DOHH2 (cell line): Measurements from ENCODE around the gene PTCH1.

Experiments
- H3F3A ChIP-seq: fragments of 200-600 bp; sonication (generic), shearing (Covaris generic); 2 replicates; pipeline ENCODE4 v1.6.0; 2016; ENCODE audit warnings: antibody characterized with exemption, mild to moderate bottlenecking; ENCODE audit not compliant: control insufficient read depth, insufficient read depth
- H3K27ac ChIP-seq: fragments of 200-600 bp; sonication (generic); 2 replicates; pipeline ENCODE4 v1.5.1; 2014; ENCODE audit warnings: low read depth, mild to moderate bottlenecking, low read length, moderate library complexity
- H3K27me3 ChIP-seq: fragments of 200-600 bp; sonication (generic); 2 replicates; pipeline ENCODE4 v1.6.1; 2014; ENCODE audit warnings: mild to moderate bottlenecking, low read length, mixed read lengths; ENCODE audit not compliant: control insufficient read depth
- H3K36me3 ChIP-seq: fragments of 200-600 bp; sonication (generic); 2 replicates; pipeline ENCODE4 v1.6.1; 2014; ENCODE audit warnings: mild to moderate bottlenecking, low read length, moderate library complexity, mixed read lengths; ENCODE audit not compliant: control insufficient read depth
- H3K4me1 ChIP-seq: fragments of 200-600 bp; sonication (generic); 2 replicates; pipeline ENCODE4 v1.6.1; 2014; ENCODE audit warnings: mild to moderate bottlenecking, low read length, mixed read lengths; ENCODE audit not compliant: control insufficient read depth
- H3K4me2 ChIP-seq: fragments of 200-600 bp; sonication (generic); 2 replicates; pipeline ENCODE4 v1.6.0; 2014; ENCODE audit warnings: mild to moderate bottlenecking, low read length, moderate library complexity
- H3K4me3 ChIP-seq: fragments of 200-600 bp; sonication (generic); 2 replicates; pipeline ENCODE4 v1.5.1; 2014; ENCODE audit warnings: mild to moderate bottlenecking, low read length, mixed read lengths
- H3K79me2 ChIP-seq: fragments of 200-600 bp; sonication (generic); 2 replicates; pipeline ENCODE4 v1.6.1; 2014; ENCODE audit warnings: mild to moderate bottlenecking, low read length, mixed read lengths; ENCODE audit not compliant: control insufficient read depth
- H3K9me2 ChIP-seq: fragments of 200-600 bp; sonication (generic); replicated peaks from 2 replicates; pipeline ENCODE4 v1.6.1; 2014; ENCODE audit warnings: mild to moderate bottlenecking, low read length, mixed read lengths; ENCODE audit not compliant: control insufficient read depth
- H3K9me3 ChIP-seq: fragments of 200-600 bp; sonication (generic); 2 replicates; pipeline ENCODE4 v1.6.1; 2014; ENCODE audit warnings: antibody characterized with exemption, low read length, mixed read lengths; ENCODE audit not compliant: control insufficient read depth, insufficient read depth
- H4K20me1 ChIP-seq: fragments of 200-600 bp; sonication (generic); 2 replicates; pipeline ENCODE4 v1.6.0; 2014; ENCODE audit warnings: low read depth, mild to moderate bottlenecking, antibody characterized with exemption, low read length, moderate library complexity; ENCODE audit not compliant: control insufficient read depth, insufficient read depth
- CTCF ChIP-seq: fragments of 200-600 bp; sonication (generic); IDR thresholded peaks from one replicate; pipeline ENCODE4 v1.5.1; 2014; ENCODE audit warnings: antibody characterized with exemption, mild to moderate bottlenecking, low read depth, low read length; ENCODE audit not compliant: poor library complexity, severe bottlenecking
- EZH2phosphoT487 ChIP-seq: fragments of 200-600 bp; sonication (generic); IDR thresholded peaks from 2 replicates; pipeline ENCODE4 v1.6.1; 2017; ENCODE audit warnings: borderline replicate concordance, mild to moderate bottlenecking, antibody characterized with exemption, low read length, moderate library complexity, mixed read lengths

Gene PTCH1

GRCh38 chr9:95477885-95478284 lies 38.9 kb downstream of the PTCH1 start:
- Histone ChIP-seq H3F3A (no peaks in the 10 kb centered on the region), H4K20me1 (no peaks in the 10 kb centered on the region), H3K4me3 (no peak overlapping the region), H3K4me1 (no peaks in the 10 kb centered on the region), H3K79me2 (peaks cover 17% of the 10 kb centered on the region), H3K4me2 (no peak overlapping the region), H3K27ac (no peak overlapping the region), H3K9me2 (no peaks in the 10 kb centered on the region), H3K9me3 (no peaks in the 10 kb centered on the region), H3K27me3 (no peaks in the 10 kb centered on the region), H3K36me3 (peaks cover 89% of the 10 kb centered on the region)
- TF ChIP-seq EZH2phosphoT487: no peak
- TF ChIP-seq CTCF: no peak

DNA sequence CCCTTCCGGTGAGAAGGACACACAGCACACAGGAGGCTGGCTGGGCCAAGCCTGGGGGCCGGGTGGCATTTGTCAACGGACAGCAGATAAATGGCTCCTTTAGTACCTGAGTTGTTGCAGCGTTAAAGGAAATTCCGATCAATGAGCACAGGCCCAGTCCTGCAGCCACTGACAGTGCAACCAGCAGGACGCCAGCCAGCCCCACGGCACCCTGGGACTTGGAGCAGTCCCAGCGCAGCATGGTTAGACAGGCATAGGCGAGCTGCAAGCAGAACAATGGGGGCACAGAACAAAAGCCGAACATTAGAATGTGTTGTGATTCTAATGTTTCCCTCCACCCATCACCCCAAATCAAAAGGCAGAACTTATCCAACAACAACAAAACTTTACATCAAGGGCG lies 39.3 kb downstream of the PTCH1 start:
- Histone ChIP-seq H3K4me2 (no peak overlapping the region), H3K79me2 (peaks cover 14% of the 10 kb centered on the region), H3K36me3 (peaks cover 92% of the 10 kb centered on the region), H4K20me1 (no peaks in the 10 kb centered on the region), H3K27me3 (no peaks in the 10 kb centered on the region), H3K4me1 (no peaks in the 10 kb centered on the region), H3F3A (no peaks in the 10 kb centered on the region), H3K4me3 (no peak overlapping the region), H3K9me3 (no peaks in the 10 kb centered on the region), H3K9me2 (no peaks in the 10 kb centered on the region), H3K27ac (no peak overlapping the region)
- no peak for TF ChIP-seq CTCF
- no peak for TF ChIP-seq EZH2phosphoT487

DNA sequence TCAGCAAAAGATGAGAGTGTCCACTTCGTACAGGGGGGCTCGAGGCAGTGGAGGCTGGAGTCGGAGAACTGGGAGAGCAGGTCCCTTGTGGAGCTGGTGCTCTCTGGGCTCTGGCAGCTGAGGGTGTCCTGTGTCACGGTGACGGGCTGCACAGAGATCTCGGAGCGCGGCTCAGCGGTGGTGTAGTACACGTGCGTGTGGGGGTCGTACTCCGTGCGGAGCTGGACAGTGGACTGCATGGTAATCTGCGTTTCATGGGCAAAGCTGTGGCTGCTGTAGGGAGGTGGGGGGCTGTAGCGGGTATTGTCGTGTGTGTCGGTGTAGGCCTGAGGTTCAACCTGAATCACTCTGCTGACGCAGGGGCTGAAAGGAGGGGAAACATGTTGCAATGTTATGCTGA lies 48.0 kb downstream of the PTCH1 start:
- Histone ChIP-seq H3K9me2 (no peaks in the 10 kb centered on the region), H3K27ac (no peak overlapping the region), H4K20me1 (no peaks in the 10 kb centered on the region), H3K27me3 (no peaks in the 10 kb centered on the region), H3K4me1 (peaks cover 23% of the 10 kb centered on the region), H3K4me2 (no peak overlapping the region), H3F3A (peaks cover 10% of the 10 kb centered on the region), H3K36me3 (peaks cover 84% of the 10 kb centered on the region), H3K9me3 (no peaks in the 10 kb centered on the region), H3K4me3 (no peak overlapping the region), H3K79me2 (peaks cover 15% of the 10 kb centered on the region)
- TF ChIP-seq CTCF (no peak), EZH2phosphoT487 (no peak)

GRCh38 chr9:95465115-95465514 lies 51.7 kb downstream of the PTCH1 start:
- H3K4me2 ChIP-seq: peak overlapping the region; percentile 99
- H3K9me2 ChIP-seq: no peaks in the 10 kb centered on the region
- H3F3A ChIP-seq: peaks cover 20% of the 10 kb centered on the region
- H3K27ac ChIP-seq: peak overlapping the region; percentile 100
- H3K9me3 ChIP-seq: no peaks in the 10 kb centered on the region
- no peaks in the 10 kb centered on the region for H3K27me3 ChIP-seq
- peaks cover 30% of the 10 kb centered on the region for H3K79me2 ChIP-seq
- H3K4me3 ChIP-seq: peak overlapping the region; percentile 78
- TF ChIP-seq CTCF (no peak), EZH2phosphoT487 (no peak)
- H3K4me1 ChIP-seq: peaks cover 52% of the 10 kb centered on the region
- H3K36me3 ChIP-seq: peaks cover 88% of the 10 kb centered on the region
- H4K20me1 ChIP-seq: no peaks in the 10 kb centered on the region
